ENCODE results near the gene SERTAD1.

The SERTAD1 gene

GRCh38 chr19:40380199-40381037 lies 45.4 kb downstream of the SERTAD1 start:
- DNase-seq (ENCODE audit: low read depth in 1 of 2, low spot score in 1 of 2): no peak

GRCh38 chr19:40379446-40380198 lies 46.2 kb downstream of the SERTAD1 start:
- DNase-seq (ENCODE audit: low read depth in 1 of 2, low spot score in 1 of 2): no peak

GRCh38 chr19:40378509-40378908 lies 47.3 kb downstream of the SERTAD1 start:
- no peak for DNase-seq (ENCODE audit: low read depth in 1 of 2, low spot score in 1 of 2)

- no peak for DNase-seq (ENCODE audit: low read depth in 1 of 2, low spot score in 1 of 2)
Measured at GRCh38 chr19:40377876-40378385, 47.9 kb downstream of the SERTAD1 start.

- no peak for DNase-seq (ENCODE audit: low read depth in 1 of 2, low spot score in 1 of 2)
Measured at GRCh38 chr19:40376286-40376862, 49.4 kb downstream of the SERTAD1 start.

- no peak for DNase-seq (ENCODE audit: low read depth in 1 of 2, low spot score in 1 of 2)
Measured at GRCh38 chr19:40374084-40374483, 51.7 kb downstream of the SERTAD1 start.

- no peak for DNase-seq (ENCODE audit: low read depth in 1 of 2, low spot score in 1 of 2)
Measured at GRCh38 chr19:40371802-40372122, 54.0 kb downstream of the SERTAD1 start.
